Measurements from ENCODE around the gene PAX9. TPM values are rescaled to one million over a fixed set of nuclear protein-coding genes. Genes with fewer than 3 reads are reported as not detected.

PAX9 gene
- total RNA-seq, 1 donor from 2014 or later, result 0.13 TPM

GRCh38 chr14:36717363-36717762 is 55.7 kb downstream of the PAX9 start:
- DNase-seq (ENCODE audit: low read depth), result no peak
- no peaks in the 10 kb centered on the region for H3K36me3 ChIP-seq (ENCODE audit: control insufficient read depth, insufficient read depth, low read length)
- no peak overlapping the region for H3K4me3 ChIP-seq (ENCODE audit: low read depth, low read length)
- TF ChIP-seq, protein P1, sequence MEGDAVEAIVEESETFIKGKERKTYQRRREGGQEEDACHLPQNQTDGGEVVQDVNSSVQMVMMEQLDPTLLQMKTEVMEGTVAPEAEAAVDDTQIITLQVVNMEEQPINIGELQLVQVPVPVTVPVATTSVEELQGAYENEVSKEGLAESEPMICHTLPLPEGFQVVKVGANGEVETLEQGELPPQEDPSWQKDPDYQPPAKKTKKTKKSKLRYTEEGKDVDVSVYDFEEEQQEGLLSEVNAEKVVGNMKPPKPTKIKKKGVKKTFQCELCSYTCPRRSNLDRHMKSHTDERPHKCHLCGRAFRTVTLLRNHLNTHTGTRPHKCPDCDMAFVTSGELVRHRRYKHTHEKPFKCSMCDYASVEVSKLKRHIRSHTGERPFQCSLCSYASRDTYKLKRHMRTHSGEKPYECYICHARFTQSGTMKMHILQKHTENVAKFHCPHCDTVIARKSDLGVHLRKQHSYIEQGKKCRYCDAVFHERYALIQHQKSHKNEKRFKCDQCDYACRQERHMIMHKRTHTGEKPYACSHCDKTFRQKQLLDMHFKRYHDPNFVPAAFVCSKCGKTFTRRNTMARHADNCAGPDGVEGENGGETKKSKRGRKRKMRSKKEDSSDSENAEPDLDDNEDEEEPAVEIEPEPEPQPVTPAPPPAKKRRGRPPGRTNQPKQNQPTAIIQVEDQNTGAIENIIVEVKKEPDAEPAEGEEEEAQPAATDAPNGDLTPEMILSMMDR (IDR thresholded peaks at IDR 0.05; ENCODE audit: insufficient read depth, low read length, poor library complexity, severe bottlenecking), result no peak
- H3K27me3 ChIP-seq (ENCODE audit: control insufficient read depth, insufficient read depth, low read length), result no peaks in the 10 kb centered on the region

GRCh38 chr14:36718216-36718615 is 56.6 kb downstream of the PAX9 start:
- Histone ChIP-seq H3K27me3 (ENCODE audit: control insufficient read depth, insufficient read depth, low read length) (no peaks in the 10 kb centered on the region), H3K36me3 (ENCODE audit: control insufficient read depth, insufficient read depth, low read length) (no peaks in the 10 kb centered on the region), H3K4me3 (ENCODE audit: low read depth, low read length) (no peak overlapping the region)
- TF ChIP-seq, protein P1 (IDR thresholded peaks at IDR 0.05; ENCODE audit: insufficient read depth, low read length, poor library complexity, severe bottlenecking), result no peak
- no peak for DNase-seq (ENCODE audit: low read depth)

DNA sequence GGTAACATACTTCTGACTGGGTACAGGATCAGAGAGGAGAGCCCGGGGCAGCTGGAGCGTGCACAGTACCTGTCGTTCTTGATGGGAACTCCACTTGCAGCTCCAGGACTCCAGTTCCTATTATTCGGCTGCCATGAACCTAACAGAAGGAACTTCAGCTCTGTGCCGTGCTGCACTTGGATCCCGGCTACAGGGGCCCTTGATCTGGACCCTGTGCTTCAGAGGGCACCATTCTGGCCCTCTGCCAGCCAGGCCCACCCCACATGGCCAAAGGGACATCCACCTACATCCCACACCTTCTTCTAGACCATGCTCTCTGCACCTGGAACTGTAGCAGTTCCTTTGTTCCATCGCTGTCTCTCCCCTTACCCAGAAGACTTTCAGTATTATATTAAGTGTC is 58.2 kb downstream of the PAX9 start:
- no peak overlapping the region for H3K4me3 ChIP-seq (ENCODE audit: low read depth, low read length)
- H3K36me3 ChIP-seq (ENCODE audit: control insufficient read depth, insufficient read depth, low read length), result no peaks in the 10 kb centered on the region
- H3K27me3 ChIP-seq (ENCODE audit: control insufficient read depth, insufficient read depth, low read length), result no peaks in the 10 kb centered on the region
- no peak for DNase-seq (ENCODE audit: low read depth)
- TF ChIP-seq, protein P1 (IDR thresholded peaks at IDR 0.05; ENCODE audit: insufficient read depth, low read length, poor library complexity, severe bottlenecking), result no peak

DNA sequence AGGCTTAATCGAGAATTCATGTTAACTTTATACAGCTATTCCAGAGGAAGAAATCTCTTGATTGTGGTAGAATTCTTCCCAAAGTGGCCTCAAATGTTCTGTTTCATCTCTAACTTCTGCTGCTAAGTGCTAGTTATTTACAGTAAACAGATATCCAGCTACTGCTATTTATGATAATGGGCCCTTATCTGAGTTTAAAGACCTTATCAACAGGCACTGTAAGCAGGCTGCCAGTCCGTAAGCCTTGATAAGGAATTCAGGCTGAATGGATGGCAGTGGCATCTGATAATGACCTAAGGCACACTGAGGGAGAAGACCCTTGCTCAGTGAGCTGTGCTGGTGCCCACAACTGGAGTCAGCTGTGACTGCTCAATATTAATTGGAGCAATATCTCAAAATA is 59.0 kb downstream of the PAX9 start:
- no peaks in the 10 kb centered on the region for H3K36me3 ChIP-seq (ENCODE audit: control insufficient read depth, insufficient read depth, low read length)
- TF ChIP-seq, protein P1 (IDR thresholded peaks at IDR 0.05; ENCODE audit: insufficient read depth, low read length, poor library complexity, severe bottlenecking), result no peak
- no peak overlapping the region for H3K4me3 ChIP-seq (ENCODE audit: low read depth, low read length)
- DNase-seq (ENCODE audit: low read depth), result no peak
- no peaks in the 10 kb centered on the region for H3K27me3 ChIP-seq (ENCODE audit: control insufficient read depth, insufficient read depth, low read length)

DNA sequence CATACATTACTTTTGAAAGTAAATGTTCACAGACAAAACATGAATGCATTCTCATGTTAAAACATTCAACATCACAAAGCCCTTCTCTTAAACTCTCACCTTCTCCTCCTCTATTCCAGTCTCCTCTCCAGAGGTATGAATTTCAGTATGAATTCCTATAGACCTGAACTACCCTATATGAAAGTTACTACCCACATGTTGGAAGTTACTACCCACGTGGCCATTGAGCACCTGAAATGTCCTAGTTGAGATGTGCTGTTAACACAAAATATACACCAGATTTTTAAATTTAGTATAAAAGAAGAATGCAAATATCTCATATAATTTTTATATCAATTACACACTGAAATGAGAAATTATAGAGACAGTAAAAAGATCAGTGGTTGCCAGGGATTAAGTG is 60.2 kb downstream of the PAX9 start:
- no peak for DNase-seq (ENCODE audit: low read depth)
- TF ChIP-seq, protein P1 (IDR thresholded peaks at IDR 0.05; ENCODE audit: insufficient read depth, low read length, poor library complexity, severe bottlenecking), result no peak
- Histone ChIP-seq H3K36me3 (ENCODE audit: control insufficient read depth, insufficient read depth, low read length) (no peaks in the 10 kb centered on the region), H3K27me3 (ENCODE audit: control insufficient read depth, insufficient read depth, low read length) (no peaks in the 10 kb centered on the region), H3K4me3 (ENCODE audit: low read depth, low read length) (no peak overlapping the region)

- no peak for DNase-seq (ENCODE audit: low read depth)
- Histone ChIP-seq H3K27me3 (ENCODE audit: control insufficient read depth, insufficient read depth, low read length) (no peaks in the 10 kb centered on the region), H3K36me3 (ENCODE audit: control insufficient read depth, insufficient read depth, low read length) (no peaks in the 10 kb centered on the region), H3K4me3 (ENCODE audit: low read depth, low read length) (no peak overlapping the region)
- TF ChIP-seq, protein P1 (IDR thresholded peaks at IDR 0.05; ENCODE audit: insufficient read depth, low read length, poor library complexity, severe bottlenecking), result no peak
Measured at GRCh38 chr14:36723530-36723929, 61.9 kb downstream of the PAX9 start.

All from kidney epithelial cell (primary cell).